Stomach (tissue), 9 donors: Measurements from ENCODE around the gene PLEKHM2. TPM values are rescaled to one million over a fixed set of nuclear protein-coding genes. Genes with fewer than 3 reads are reported as not detected.

ENCODE experiments used
- DNase-seq, 2 donors: peaks; one replicate each; pipeline versions ENCODE4 v3.0.0 to v3.0.0-alpha.2; 2013 to 2019
- H3K27ac ChIP-seq, 5 donors: fragments of 200-600 bp in 4 of 5; sonication (generic) in 4 of 5; one replicate each; pipeline ENCODE4 v1.5.1; 2013 to 2019; ENCODE audit warnings: mild to moderate bottlenecking in 1 of 5, moderate library complexity in 1 of 5
- H3K27me3 ChIP-seq, 3 donors: fragments of 200-600 bp; sonication (generic); one replicate each; pipeline ENCODE4 v1.5.1; 2017 to 2019; ENCODE audit warnings: mixed run types in 1 of 3
- H3K36me3 ChIP-seq, 4 donors: fragments of 200-600 bp; sonication (generic); 1 replicate in 3 of 4; 2 replicates in 1 of 4; pipeline ENCODE4 v1.5.1; 2016 to 2019
- H3K4me1 ChIP-seq, 4 donors: fragments of 200-600 bp; sonication (generic); one replicate each; pipeline ENCODE4 v1.5.1; 2016 to 2019
- H3K4me3 ChIP-seq, 4 donors: fragments of 200-600 bp; sonication (generic) in 3 of 4; one replicate each; pipeline ENCODE4 v1.5.1; 2016 to 2019; ENCODE audit warnings: mild to moderate bottlenecking in 1 of 4
- H3K9me3 ChIP-seq, 4 donors: fragments of 200-600 bp; sonication (generic); one replicate each; pipeline ENCODE4 v1.5.1; 2016 to 2019
- CTCF ChIP-seq, 7 experiments: fragments of 450-650 bp in 4 of 7; fragments of 200-600 bp in 3 of 7; sonication (generic) in 3 of 7; IDR thresholded peaks; one replicate each; pipeline ENCODE4 v1.5.1; 2016 to 2019; ENCODE audit warnings: antibody characterized with exemption in 7 of 7, control low read depth in 2 of 7, mild to moderate bottlenecking in 1 of 7
- EP300 ChIP-seq: sonication (generic); formaldehyde crosslinking; IDR thresholded peaks from one replicate; pipeline ENCODE4 v1.6.1; 2017; ENCODE audit warnings: antibody characterized with exemption
- POLR2A ChIP-seq, 4 donors: fragments of 450-650 bp; IDR thresholded peaks; one replicate each; pipeline ENCODE4 v1.6.1; 2016; ENCODE audit warnings: antibody characterized with exemption in 4 of 4, control low read depth in 2 of 4, mild to moderate bottlenecking in 1 of 4, moderate library complexity in 1 of 4
- POLR2AphosphoS5 ChIP-seq, 3 donors: sonication (generic); formaldehyde crosslinking; IDR thresholded peaks; one replicate each; pipeline ENCODE4 v1.6.1; 2016; ENCODE audit warnings: antibody characterized with exemption in 3 of 3
- WGBS, 5 donors: extraction: QIAGEN DNeasy Blood & Tissue Kit in 3 of 5; methylation state at CpG; one replicate each; pipeline versions ENCODE4 v1.1.5 to v1.1.7; 2013 to 2018; 5-methylcytosine and 5-hydroxymethylcytosine counted together
- intact Hi-C: fragments of 100-400 bp; cut with DNase I; formaldehyde crosslinking; loops from one replicate; pipeline ENCODE4 v1.15.1; 2023; ENCODE audit warnings: low total_unique reads
- polyA plus RNA-seq, 3 donors: library from polyadenylated mRNA; stranded (reverse); fragments of 200-250 nt; gene quantifications; one replicate each; pipeline ENCODE4 v1.2.3, GENCODE V29; 2013
- total RNA-seq, 5 donors: library from RNA; depleted of rRNA; stranded (reverse); fragments of >200 nt; gene quantifications; one replicate each; pipeline versions ENCODE4 v1.1.0 to v1.2.3, GENCODE V29; 2014 to 2016
- donor health status: healthy with polysubstance abuse.
- donor health status: Bipolar disorder and iron deficiency.
- donor health status: healthy.

Gene PLEKHM2
- total and polyA plus RNA-seq, 8 donors, result 19.3 to 63.0 (median 30.9) TPM

DNA sequence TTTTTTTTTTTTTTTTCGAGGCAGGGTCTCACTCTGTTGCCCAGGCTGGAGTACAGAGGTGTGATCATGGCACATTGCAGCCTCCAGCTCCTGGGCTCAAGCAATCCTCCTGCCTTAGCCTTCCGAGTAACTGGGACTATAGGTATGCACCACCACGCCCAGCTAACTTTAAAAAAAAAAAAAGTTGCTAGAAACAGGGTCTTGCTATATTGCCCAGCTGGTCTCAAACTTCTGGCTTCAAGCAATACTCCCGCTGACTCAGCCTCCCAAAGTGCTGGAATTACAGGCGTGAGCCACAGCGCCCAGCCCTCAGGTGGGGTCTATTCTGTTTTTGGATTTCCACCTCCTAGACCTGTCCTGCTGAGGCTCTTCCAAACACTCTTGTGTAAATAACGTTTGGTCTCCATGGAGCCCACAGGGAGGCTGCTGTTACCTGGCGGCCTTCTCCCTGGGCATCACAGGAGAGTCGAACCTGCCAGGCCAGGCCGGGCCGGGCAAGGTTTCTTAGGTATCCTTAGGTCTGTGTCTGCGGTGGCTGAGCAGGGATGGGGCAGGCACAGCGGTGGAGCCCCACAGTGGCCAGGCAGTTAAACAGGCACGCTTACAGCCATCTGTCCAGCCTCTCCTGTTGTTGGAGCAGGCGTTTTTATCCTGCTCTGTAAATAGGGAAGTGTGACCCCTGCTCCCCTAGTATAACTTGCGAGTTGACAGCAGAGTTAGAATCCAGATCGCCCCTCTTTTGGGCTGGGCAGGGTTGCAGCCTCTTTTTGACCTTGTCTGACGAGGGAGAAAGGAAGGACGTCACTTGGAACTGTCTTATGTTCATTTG lies 18.8 kb downstream of the PLEKHM2 start:
- peaks cover 30 to 73% (median 51%) of the 10 kb centered on the region in 4 donors for H3K4me1 ChIP-seq
- peak; percentile 52 to 59 for DNase-seq
- no peaks in the 10 kb centered on the region for H3K27me3 ChIP-seq
- H3K4me3 ChIP-seq, result no peak overlapping the region
- H3K9me3 ChIP-seq, result no peaks in the 10 kb centered on the region
- peaks cover 0 to 10% (median 4%) of the 10 kb centered on the region in 4 donors for H3K36me3 ChIP-seq
- intact Hi-C loops, result no loop called here
- peak overlapping the region; percentile 78 to 91 (median 87) for H3K27ac ChIP-seq
- TF ChIP-seq POLR2AphosphoS5 (IDR thresholded peaks at IDR 0.05) (no peak), POLR2A (IDR thresholded peaks at IDR 0.05) (no peak), EP300 (no peak), CTCF (IDR thresholded peaks at IDR 0.05) (no peak)
- 41 to 56% (median 48%) methylated on average over 18 to 19 of the region's 19 CpGs for WGBS, 5 donors

DNA sequence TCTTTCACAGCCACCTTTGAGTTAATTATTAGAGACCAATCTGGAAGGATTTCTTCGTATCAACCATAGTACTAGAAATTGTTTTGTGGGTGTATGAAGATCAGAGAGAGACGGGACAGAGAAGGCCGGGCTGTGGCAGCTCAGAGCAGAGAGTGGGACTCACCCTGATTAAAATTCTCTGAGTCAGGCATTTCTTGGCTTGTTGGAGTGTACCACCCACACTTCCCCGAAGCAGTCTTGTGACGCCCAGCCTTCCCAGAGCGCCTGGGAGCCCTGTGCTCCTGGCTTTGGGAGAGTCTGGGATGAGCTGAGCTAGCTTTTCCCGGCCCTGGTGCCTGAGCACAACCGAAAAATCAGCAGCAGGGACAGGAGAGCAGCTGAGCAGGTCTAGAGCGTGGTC lies 19.4 kb downstream of the PLEKHM2 start:
- WGBS, 5 donors, result 22 to 27% (median 25%) methylated on average over 9 of the region's 9 CpGs
- TF ChIP-seq POLR2A (IDR thresholded peaks at IDR 0.05) (no peak), POLR2AphosphoS5 (IDR thresholded peaks at IDR 0.05) (peak; percentile 69 to 90 (median 75)), EP300 (peak; percentile 32)
- Histone ChIP-seq H3K36me3 (peaks cover 0 to 10% (median 4%) of the 10 kb centered on the region in 4 donors), H3K27me3 (no peaks in the 10 kb centered on the region), H3K27ac (peak overlapping the region; percentile 78 to 91 (median 87)), H3K9me3 (no peaks in the 10 kb centered on the region), H3K4me1 (peaks cover 30 to 79% (median 52%) of the 10 kb centered on the region in 4 donors), H3K4me3 (no peak overlapping the region)
- intact Hi-C loops, result no loop called here
- peak; percentile 60 to 87 for DNase-seq

DNA sequence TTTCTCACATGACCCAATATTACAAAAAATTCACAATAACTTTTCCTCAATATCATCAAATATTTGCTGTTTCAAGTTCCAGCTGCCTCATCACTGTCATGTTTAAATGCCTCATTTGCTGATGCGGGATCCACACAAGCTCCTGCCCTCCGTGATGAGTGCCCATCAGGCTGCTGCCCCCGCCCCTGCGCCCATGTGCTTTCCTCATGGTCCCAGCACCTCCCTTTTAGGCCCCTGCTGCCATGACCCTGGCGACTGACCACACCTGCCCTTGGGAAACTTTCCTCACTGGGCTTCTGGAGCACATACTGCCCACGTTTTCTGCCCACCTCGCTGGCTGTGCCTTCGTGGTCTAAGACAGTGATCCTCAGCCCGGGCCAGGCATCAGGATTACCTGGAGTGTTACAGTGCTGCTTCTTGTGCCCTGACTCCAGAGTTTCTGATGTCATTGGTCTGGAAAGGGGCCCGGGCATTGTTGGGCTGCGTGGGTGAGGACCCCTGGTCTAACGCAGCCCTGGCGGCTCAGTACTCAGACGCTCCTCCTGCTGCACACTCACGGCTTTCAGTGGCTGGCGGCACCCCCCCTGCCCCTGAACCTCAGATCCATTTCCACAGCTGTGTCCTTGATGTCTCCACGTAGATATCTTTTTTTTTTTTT lies 20.5 kb downstream of the PLEKHM2 start:
- no peak for TF ChIP-seq POLR2A (IDR thresholded peaks at IDR 0.05)
- TF ChIP-seq CTCF (IDR thresholded peaks at IDR 0.05), result no peak
- TF ChIP-seq EP300, result no peak
- TF ChIP-seq POLR2AphosphoS5 (IDR thresholded peaks at IDR 0.05), result no peak
- intact Hi-C loops, result no loop called here
- DNase-seq, result no peak
- H3K36me3 ChIP-seq, result peaks cover 0 to 10% (median 4%) of the 10 kb centered on the region in 4 donors
- no peak overlapping the region for H3K4me3 ChIP-seq
- peak overlapping the region in 4 of 5 donors; percentile 78 to 91 (median 88) for H3K27ac ChIP-seq
- WGBS, 5 donors, result 88 to 95% (median 91%) methylated on average over 15 to 17 of the region's 17 CpGs
- peaks cover 30 to 88% (median 61%) of the 10 kb centered on the region in 4 donors for H3K4me1 ChIP-seq
- H3K27me3 ChIP-seq, result no peaks in the 10 kb centered on the region
- no peaks in the 10 kb centered on the region for H3K9me3 ChIP-seq

- H3K4me1 ChIP-seq, result peaks cover 26 to 84% (median 59%) of the 10 kb centered on the region in 4 donors
- H3K4me3 ChIP-seq, result no peak overlapping the region
- TF ChIP-seq EP300, result no peak
- no peak for TF ChIP-seq POLR2AphosphoS5 (IDR thresholded peaks at IDR 0.05)
- TF ChIP-seq CTCF (IDR thresholded peaks at IDR 0.05), result no peak
- TF ChIP-seq POLR2A (IDR thresholded peaks at IDR 0.05), result no peak
- intact Hi-C loops, result no loop called here
- H3K9me3 ChIP-seq, result no peaks in the 10 kb centered on the region
- H3K27ac ChIP-seq, result peak overlapping the region in 4 of 5 donors; percentile 78 to 91 (median 88)
- 95 to 97% (median 95%) methylated on average over 10 to 11 of the region's 11 CpGs for WGBS, 5 donors
- DNase-seq, result no peak
- no peaks in the 10 kb centered on the region for H3K27me3 ChIP-seq
- H3K36me3 ChIP-seq, result peaks cover 0 to 10% (median 4%) of the 10 kb centered on the region in 4 donors
These were observed 21.1 kb downstream of the PLEKHM2 start for GRCh38 chr1:15705184-15705566.
